K562 (cell line): ENCODE measurements around the gene DNASE2. TPM values are rescaled to one million over a fixed set of nuclear protein-coding genes. Genes with fewer than 3 reads are reported as not detected.

Source experiments
- CBX2 ChIP-seq: fragments of 200-600 bp; sonication (generic); IDR thresholded peaks from one replicate; pipeline ENCODE4 v1.6.1; 2012; ENCODE audit warnings: mild to moderate bottlenecking, low read length, inconsistent platforms; ENCODE audit not compliant: insufficient read depth, poor library complexity, severe bottlenecking
- CREB1 ChIP-seq, 2 experiments: sonication (generic) in 1 of 2; formaldehyde crosslinking in 1 of 2; IDR thresholded peaks; 2 replicates each; pipeline versions ENCODE4 v1.6.1 to v1.8.0; 2012 to 2022; ENCODE audit warnings: inconsistent platforms in 1 of 2, mild to moderate bottlenecking in 1 of 2, missing genetic modification reagents in 1 of 2, moderate library complexity in 1 of 2
- CXXC5 ChIP-seq: fragments of 250-450 bp; sonication (Bioruptor Pico); IDR thresholded peaks from 2 replicates; pipeline ENCODE4 v1.8.0; 2022; ENCODE audit warnings: inconsistent platforms, mild to moderate bottlenecking, moderate library complexity
- FOSL1 ChIP-seq: fragments of 200-800 bp; sonication (Bioruptor generic); conservative IDR thresholded peaks from 2 replicates; pipeline ENCODE4 v1.6.1; 2016; ENCODE audit warnings: missing genetic modification characterization, missing compliant biosample characterization
- FOXO4 ChIP-seq: fragments of 450-650 bp; formaldehyde crosslinking; IDR thresholded peaks from 2 replicates; pipeline ENCODE4 v1.4.0; 2020; ENCODE audit warnings: mild to moderate bottlenecking, moderate library complexity
- IRF2 ChIP-seq: sonication (generic); formaldehyde crosslinking; IDR thresholded peaks from 2 replicates; pipeline ENCODE4 v1.8.1; 2022; ENCODE audit warnings: mild to moderate bottlenecking, missing genetic modification reagents
- MEIS2 ChIP-seq: fragments of 450-650 bp; IDR thresholded peaks from 2 replicates; pipeline ENCODE4 v1.6.1; 2014; ENCODE audit warnings: mild to moderate bottlenecking; ENCODE audit not compliant: partially characterized antibody
- NCOA2 ChIP-seq, 2 experiments: fragments of 450-650 bp; IDR thresholded peaks; 2 replicates each; pipeline ENCODE4 v1.6.1; 2018; ENCODE audit warnings: mild to moderate bottlenecking in 2 of 2, moderate library complexity in 1 of 2; ENCODE audit not compliant: partially characterized antibody in 2 of 2
- PTBP1 ChIP-seq: fragments of 200-400 bp; formaldehyde crosslinking; IDR thresholded peaks from 2 replicates; pipeline ENCODE4 v1.6.1; 2017; ENCODE audit warnings: low read depth, low read length
- SMARCC2 ChIP-seq: fragments of 450-650 bp; IDR thresholded peaks from 2 replicates; pipeline ENCODE4 v1.6.1; 2017; ENCODE audit warnings: antibody characterized with exemption, moderate library complexity, mild to moderate bottlenecking, low read depth
- SNIP1 ChIP-seq: fragments of 450-650 bp; IDR thresholded peaks from 2 replicates; pipeline ENCODE4 v1.7.1; 2017; ENCODE audit warnings: low read depth, mild to moderate bottlenecking
- SNRNP70 ChIP-seq: fragments of 200-400 bp; formaldehyde crosslinking; optimal IDR thresholded peaks from 2 replicates; pipeline ENCODE3; 2017; ENCODE audit warnings: low read depth, low read length
- SP1 ChIP-seq: sonication (generic); formaldehyde crosslinking; IDR thresholded peaks from 2 replicates; pipeline ENCODE4 v1.8.1; 2022; ENCODE audit warnings: mild to moderate bottlenecking, missing genetic modification reagents
- TAF1 ChIP-seq: IDR thresholded peaks from 2 replicates; pipeline ENCODE4 v1.6.1; 2011; ENCODE audit warnings: mild to moderate bottlenecking, low read length, moderate library complexity; ENCODE audit not compliant: insufficient read depth, control insufficient read depth, severe bottlenecking; ENCODE audit errors: extremely low read depth
- TCF3 ChIP-seq: sonication (generic); formaldehyde crosslinking; IDR thresholded peaks from 2 replicates; pipeline ENCODE4 v1.4.0; 2020; ENCODE audit warnings: mild to moderate bottlenecking, missing genetic modification reagents
- ZKSCAN8 ChIP-seq: fragments of 200-800 bp; sonication (Bioruptor generic); IDR thresholded peaks from 2 replicates; pipeline ENCODE4 v1.6.1; 2016; ENCODE audit warnings: missing genetic modification characterization, missing compliant biosample characterization
- ZNF696 ChIP-seq: fragments of 250-450 bp; sonication (Bioruptor Pico); conservative IDR thresholded peaks from 2 replicates; pipeline ENCODE4 v1.4.0; 2020; ENCODE audit warnings: mild to moderate bottlenecking, moderate library complexity
- polyA plus RNA-seq, 8 experiments: library from polyadenylated mRNA; depleted of rRNA in 4 of 8; stranded (reverse) in 5 of 8; unstranded in 3 of 8; fragments of >200 nt; fragmentation: Nextera tagmentation in 2 of 8; fragmentation: Illumina TruSeq in 1 of 8; extraction: Ambion mirVana in 2 of 8; extraction: Trizol in 1 of 8; gene quantifications; 2 replicates each; pipeline versions ENCODE4 v1.2.1 to v1.2.3, GENCODE V29; 2011 to 2014; ENCODE audit warnings: inconsistent platforms in 1 of 8, missing spikeins in 1 of 8
- total RNA-seq, 7 experiments: library from RNA; depleted of rRNA in 6 of 7; stranded (reverse); fragments of >200 nt in 6 of 7; fragmentation: Illumina TruSeq in 2 of 7; extraction: Trizol in 2 of 7; gene quantifications; 2 replicates each; pipeline versions ENCODE4 v1.2.1 to v1.2.3, GENCODE V29; 2011 to 2021; ENCODE audit warnings: low replicate concordance in 1 of 7
- TF ChIP-seq, protein P1 (sequence below): sonication (generic); formaldehyde crosslinking; IDR thresholded peaks from 2 replicates; pipeline ENCODE4 v1.8.1; 2023; ENCODE audit warnings: mild to moderate bottlenecking, missing genetic modification reagents
- TF ChIP-seq, protein P2 (sequence below): IDR thresholded peaks from 2 replicates; pipeline ENCODE4 v1.6.1; 2011; ENCODE audit not compliant: insufficient read length; ENCODE audit errors: extremely low read depth

Gene DNASE2
- total and polyA plus RNA-seq, 9 of the 15 experiments (the other 6 are each of a cell fraction or from before 2014, with no cell fraction given), result 4.4 to 27.0 (median 20.2) TPM

DNA sequence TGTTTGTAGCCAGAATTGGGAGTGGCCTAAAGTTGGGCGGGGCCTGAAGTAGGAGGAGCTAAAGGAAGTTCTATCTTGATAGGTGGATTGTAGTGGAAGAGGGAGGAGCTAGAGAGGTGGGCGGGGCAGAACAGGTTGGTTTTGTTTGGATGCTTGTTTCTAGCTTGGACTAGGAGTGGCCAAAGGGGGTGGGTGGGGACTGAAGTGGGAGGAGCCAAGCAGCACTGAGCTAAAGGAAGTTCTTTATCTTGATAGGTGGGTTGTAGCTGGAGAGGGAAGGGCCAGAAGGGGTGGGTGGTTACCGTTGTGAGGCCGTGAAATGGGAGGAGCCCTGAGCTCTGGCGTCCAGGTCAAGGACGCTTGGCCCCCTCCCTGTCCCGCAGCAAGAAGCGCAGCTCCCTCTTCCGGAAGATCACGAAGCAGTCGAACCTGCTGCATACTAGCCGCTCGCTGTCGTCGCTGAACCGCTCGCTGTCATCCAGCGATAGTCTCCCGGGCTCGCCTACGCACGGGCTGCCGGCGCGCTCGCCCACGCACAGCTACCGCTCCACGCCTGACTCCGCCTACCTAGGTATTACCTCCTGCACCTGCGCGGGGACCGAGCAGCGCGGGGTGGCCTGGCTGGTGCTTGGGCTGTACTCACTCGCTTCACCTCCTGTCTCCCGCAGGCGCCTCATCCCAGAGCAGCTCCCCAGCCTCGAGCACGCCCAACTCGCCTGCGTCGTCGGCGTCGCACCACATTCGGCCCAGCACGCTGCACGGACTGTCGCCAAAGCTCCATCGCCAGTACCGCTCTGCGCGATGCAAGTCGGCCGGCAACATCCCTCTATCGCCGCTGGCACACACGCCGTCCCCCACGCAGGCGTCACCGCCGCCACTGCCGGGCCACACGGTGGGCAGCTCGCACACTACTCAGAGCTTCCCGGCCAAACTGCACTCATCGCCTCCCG, 8.0 kb downstream of the DNASE2 start (continued):
- TF ChIP-seq, protein P1, sequence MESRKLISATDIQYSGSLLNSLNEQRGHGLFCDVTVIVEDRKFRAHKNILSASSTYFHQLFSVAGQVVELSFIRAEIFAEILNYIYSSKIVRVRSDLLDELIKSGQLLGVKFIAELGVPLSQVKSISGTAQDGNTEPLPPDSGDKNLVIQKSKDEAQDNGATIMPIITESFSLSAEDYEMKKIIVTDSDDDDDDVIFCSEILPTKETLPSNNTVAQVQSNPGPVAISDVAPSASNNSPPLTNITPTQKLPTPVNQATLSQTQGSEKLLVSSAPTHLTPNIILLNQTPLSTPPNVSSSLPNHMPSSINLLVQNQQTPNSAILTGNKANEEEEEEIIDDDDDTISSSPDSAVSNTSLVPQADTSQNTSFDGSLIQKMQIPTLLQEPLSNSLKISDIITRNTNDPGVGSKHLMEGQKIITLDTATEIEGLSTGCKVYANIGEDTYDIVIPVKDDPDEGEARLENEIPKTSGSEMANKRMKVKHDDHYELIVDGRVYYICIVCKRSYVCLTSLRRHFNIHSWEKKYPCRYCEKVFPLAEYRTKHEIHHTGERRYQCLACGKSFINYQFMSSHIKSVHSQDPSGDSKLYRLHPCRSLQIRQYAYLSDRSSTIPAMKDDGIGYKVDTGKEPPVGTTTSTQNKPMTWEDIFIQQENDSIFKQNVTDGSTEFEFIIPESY (CRISPR knock-in tag), result peak; percentile 84
- TF ChIP-seq TCF3 (CRISPR knock-in tag), result no peak
- no peak for TF ChIP-seq FOSL1
- peak; percentile 48; the same call in 1 of the 2 replicates for TF ChIP-seq SP1 (CRISPR knock-in tag)
- no peak for TF ChIP-seq PTBP1
- TF ChIP-seq TAF1, result no peak
- TF ChIP-seq SNRNP70, result no peak
- TF ChIP-seq IRF2 (CRISPR knock-in tag), result no peak
- TF ChIP-seq, protein P2, sequence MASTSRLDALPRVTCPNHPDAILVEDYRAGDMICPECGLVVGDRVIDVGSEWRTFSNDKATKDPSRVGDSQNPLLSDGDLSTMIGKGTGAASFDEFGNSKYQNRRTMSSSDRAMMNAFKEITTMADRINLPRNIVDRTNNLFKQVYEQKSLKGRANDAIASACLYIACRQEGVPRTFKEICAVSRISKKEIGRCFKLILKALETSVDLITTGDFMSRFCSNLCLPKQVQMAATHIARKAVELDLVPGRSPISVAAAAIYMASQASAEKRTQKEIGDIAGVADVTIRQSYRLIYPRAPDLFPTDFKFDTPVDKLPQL, result no peak
- no peak for TF ChIP-seq SNIP1
- no peak for TF ChIP-seq FOXO4 (CRISPR knock-in tag)
- TF ChIP-seq CXXC5, result no peak
- no peak for TF ChIP-seq ZKSCAN8 (CRISPR knock-in tag)
- no peak for TF ChIP-seq MEIS2
- no peak for TF ChIP-seq NCOA2 (IDR thresholded peaks at IDR 0.05; ENCODE audit: partially characterized antibody in 2 of 2)
- no peak for TF ChIP-seq SMARCC2
- TF ChIP-seq ZNF696, result no peak
- no peak for TF ChIP-seq CBX2
- no peak for TF ChIP-seq CREB1 (IDR thresholded peaks at IDR 0.05)
- TF ChIP-seq CREB1 (CRISPR knock-in tag; IDR thresholded peaks at IDR 0.05), result 0 out of 2 replicates have a peak, but pooled peaks have one; percentile 28
